OCI-M2 (cell line): ENCODE measurements around the gene NFIX.

Source experiments
- DNase-seq: peaks from one replicate; lab custom pipeline; 2025; ENCODE audit not compliant: unreplicated experiment; lab: John Stamatoyannopoulos, UW

The NFIX gene

GRCh38 chr19:13007292-13008045 is 12.2 kb downstream of the NFIX start:
- DNase-seq = no peak

GRCh38 chr19:13008926-13009787 is 13.9 kb downstream of the NFIX start:
- DNase-seq = no peak

- no peak for DNase-seq
These were observed 15.0 kb downstream of the NFIX start for GRCh38 chr19:13010038-13010991.

GRCh38 chr19:13010992-13011652 is 15.8 kb downstream of the NFIX start:
- DNase-seq = no peak

GRCh38 chr19:13011653-13012389 is 16.5 kb downstream of the NFIX start:
- DNase-seq = no peak

DNA sequence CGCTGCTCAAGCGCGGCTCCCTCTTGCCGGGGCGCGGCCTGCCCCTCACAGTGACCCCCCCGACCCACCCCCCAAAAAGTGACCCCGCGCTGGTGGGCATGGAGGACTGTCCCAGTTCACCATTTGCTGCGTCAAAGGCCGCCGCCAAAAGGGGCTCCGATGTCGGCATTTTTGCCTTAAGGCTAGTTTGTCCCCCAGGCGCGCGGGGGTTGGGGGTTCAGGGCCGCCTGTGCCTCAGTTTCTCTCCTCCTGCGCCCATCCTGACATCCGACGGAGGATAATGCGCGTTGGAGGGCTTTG is 17.1 kb downstream of the NFIX start:
- no peak for DNase-seq

DNA sequence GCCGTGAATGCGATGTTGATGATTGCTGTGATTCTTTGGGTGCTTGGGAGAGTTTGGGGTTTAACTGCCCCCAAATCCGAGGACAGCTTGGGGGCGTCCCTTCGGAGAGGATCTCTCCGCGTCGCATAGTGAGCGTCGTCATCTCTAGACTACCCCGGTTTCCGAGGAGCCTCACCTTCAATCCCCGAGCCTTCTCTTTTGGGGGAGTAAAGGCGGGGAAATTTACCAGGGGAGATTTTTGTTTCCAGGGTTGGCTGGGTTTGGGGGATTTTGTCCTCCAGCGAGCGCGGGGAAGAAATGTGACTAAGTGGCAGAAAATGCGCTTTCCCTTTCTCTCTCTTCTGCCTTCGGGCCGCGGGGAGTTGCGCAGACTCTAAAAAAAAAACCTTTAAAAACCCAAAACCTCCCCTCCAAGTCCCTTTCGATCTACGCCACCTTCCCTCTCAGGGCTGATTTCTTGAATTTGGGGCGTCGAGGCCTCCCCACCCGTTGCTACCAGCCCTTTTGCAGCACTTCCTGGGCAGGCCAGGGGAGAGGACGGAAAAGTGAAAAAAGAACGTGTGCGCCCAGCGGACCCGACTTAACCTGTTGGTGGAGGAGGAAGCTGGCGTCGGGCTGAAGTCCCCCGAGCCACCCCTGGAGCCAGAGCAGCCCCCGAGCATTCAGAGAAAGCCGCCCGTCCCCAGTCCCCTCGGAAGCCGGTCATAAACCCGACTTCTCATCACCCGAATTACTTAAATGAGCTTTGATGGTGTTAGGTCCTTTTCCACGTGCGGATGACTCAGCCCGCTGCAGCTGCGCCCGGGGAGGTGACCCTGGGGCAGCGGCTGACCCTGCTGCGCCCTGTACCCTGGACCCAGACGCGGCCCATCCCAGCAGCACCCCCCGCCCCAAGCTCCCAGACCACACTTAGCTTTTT is 17.7 kb downstream of the NFIX start:
- no peak for DNase-seq

DNA sequence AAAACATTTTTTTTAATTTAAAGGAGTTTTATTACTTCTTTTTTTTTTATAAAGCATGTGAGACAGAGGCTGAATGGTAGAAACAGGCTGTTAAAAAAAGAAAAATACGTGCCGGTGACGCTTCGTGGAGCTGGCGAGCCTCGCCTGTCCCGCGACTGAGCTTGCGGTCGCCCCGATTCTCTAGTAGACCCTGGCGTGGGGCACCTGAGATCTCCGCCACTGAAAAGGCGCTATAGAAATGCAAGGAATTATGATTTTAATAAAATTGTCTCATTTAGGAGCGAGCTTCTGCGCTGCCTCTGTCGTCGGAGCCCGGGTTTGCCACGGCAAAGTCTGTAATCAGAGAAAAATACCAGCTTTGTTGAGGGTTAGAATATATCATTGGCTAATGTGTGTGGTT is 18.4 kb downstream of the NFIX start:
- DNase-seq = no peak

- no peak for DNase-seq
These were observed 19.0 kb downstream of the NFIX start for GRCh38 chr19:13014101-13014920.

DNA sequence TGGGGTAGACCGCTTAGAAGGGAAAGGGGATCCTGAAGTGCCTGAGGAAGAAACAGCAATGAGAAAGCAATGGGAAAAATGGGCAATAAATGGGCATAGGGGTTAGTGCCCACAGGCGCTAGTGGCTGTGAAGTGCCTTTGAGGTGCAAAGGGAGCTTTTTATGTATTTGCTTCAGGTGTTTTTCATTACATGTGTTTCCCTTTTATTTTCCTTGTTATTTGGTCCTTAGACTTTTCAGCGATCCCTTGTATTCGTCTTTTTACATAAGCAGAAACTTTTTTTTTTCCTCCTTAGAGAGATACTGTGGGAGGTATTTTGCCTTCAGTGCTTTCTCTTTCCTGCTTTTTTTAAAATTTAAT is 19.6 kb downstream of the NFIX start:
- DNase-seq = no peak

GRCh38 chr19:13015361-13016223 is 20.3 kb downstream of the NFIX start:
- no peak for DNase-seq

GRCh38 chr19:13016245-13016627 is 21.0 kb downstream of the NFIX start:
- DNase-seq = no peak

- DNase-seq = no peak
These were observed 21.5 kb downstream of the NFIX start for GRCh38 chr19:13016628-13017305.

- DNase-seq = no peak
These were observed 22.2 kb downstream of the NFIX start for GRCh38 chr19:13017306-13018034.

- DNase-seq = no peak
These were observed 23.0 kb downstream of the NFIX start for GRCh38 chr19:13018035-13018914.
